SK-N-SH (cell line): Measurements from ENCODE around the gene MCF2L. TPM values are rescaled to one million over a fixed set of nuclear protein-coding genes. Genes with fewer than 3 reads are reported as not detected.

Experiments used
- CTCF ChIA-PET: fragments of 300-600, 350-600 bp; formaldehyde crosslinking; extraction: SDS; loops from one replicate; lab custom pipeline; 2021; lab: Yijun Ruan, JAX
- POLR2A ChIA-PET: fragments of 350-600 bp; sonication (Branson Sonifier 250); formaldehyde crosslinking; extraction: SDS; loops from one replicate; lab custom pipeline; 2020; ENCODE audit warnings: antibody characterized with exemption, inconsistent platforms; lab: Yijun Ruan, JAX
- DNase-seq: peaks from one replicate; pipeline ENCODE4 v3.0.0; 2012
- H2AFZ ChIP-seq: fragments of 200-600 bp; sonication (generic); 2 replicates; pipeline ENCODE4 v1.8.1; 2016; ENCODE audit warnings: antibody characterized with exemption, mild to moderate bottlenecking, low read depth
- H3F3A ChIP-seq: fragments of 200-600 bp; sonication (generic); replicated peaks from 2 replicates; pipeline ENCODE3; 2016; ENCODE audit warnings: antibody characterized with exemption, mild to moderate bottlenecking; ENCODE audit not compliant: insufficient read depth
- H3K27ac ChIP-seq, 2 experiments: fragments of 200-500 bp in 1 of 2; fragments of 200-600 bp in 1 of 2; sonication (Bioruptor generic) in 1 of 2; sonication (generic), shearing (Covaris generic) in 1 of 2; 2 replicates each; pipeline versions ENCODE4 v1.5.1 to v1.6.1; 2014 to 2016; ENCODE audit warnings: low read depth in 2 of 2, inconsistent platforms in 1 of 2, low read length in 1 of 2, mild to moderate bottlenecking in 1 of 2, mixed read lengths in 1 of 2
- H3K27me3 ChIP-seq: fragments of 200-600 bp; sonication (generic), shearing (Covaris generic); 2 replicates; pipeline ENCODE4 v1.6.1; 2016; ENCODE audit warnings: mixed run types; ENCODE audit not compliant: insufficient read depth
- H3K36me3 ChIP-seq, 2 experiments: fragments of 200-500 bp in 1 of 2; fragments of 200-600 bp in 1 of 2; sonication (Bioruptor generic) in 1 of 2; sonication (generic) in 1 of 2; replicated peaks in 1 of 2; 2 replicates each; pipeline versions ENCODE3 to v1.5.1; 2014 to 2016; ENCODE audit warnings: low read length in 1 of 2, mild to moderate bottlenecking in 1 of 2; ENCODE audit not compliant: insufficient read depth in 2 of 2, control insufficient read depth in 1 of 2
- H3K4me1 ChIP-seq, 2 experiments: fragments of 200-500 bp in 1 of 2; fragments of 200-600 bp in 1 of 2; sonication (Bioruptor generic) in 1 of 2; sonication (generic), shearing (Covaris generic) in 1 of 2; 2 replicates each; pipeline versions ENCODE4 v1.5.1 to v1.6.1; 2014 to 2016; ENCODE audit warnings: low read depth in 1 of 2, low read length in 1 of 2, mixed run types in 1 of 2; ENCODE audit not compliant: insufficient read depth in 2 of 2, control insufficient read depth in 1 of 2
- H3K4me2 ChIP-seq: fragments of 200-600 bp; sonication (generic), shearing (Covaris generic); 2 replicates; pipeline ENCODE4 v1.6.1; 2017; ENCODE audit warnings: mixed run types
- H3K4me3 ChIP-seq, 2 experiments: fragments of 200-500 bp in 1 of 2; fragments of 200-600 bp in 1 of 2; sonication (Bioruptor generic) in 1 of 2; sonication (generic), shearing (Covaris generic) in 1 of 2; 2 replicates each; pipeline versions ENCODE4 v1.5.1 to v1.8.1; 2014 to 2016; ENCODE audit warnings: low read depth in 2 of 2, inconsistent platforms in 1 of 2, low read length in 1 of 2, mild to moderate bottlenecking in 1 of 2, mixed read lengths in 1 of 2, moderate library complexity in 1 of 2
- H3K79me2 ChIP-seq: fragments of 200-600 bp; sonication (generic); 2 replicates; pipeline ENCODE4 v1.8.1; 2017; ENCODE audit warnings: mild to moderate bottlenecking; ENCODE audit not compliant: insufficient read depth
- H3K9ac ChIP-seq: fragments of 200-600 bp; sonication (generic); 2 replicates; pipeline ENCODE4 v1.6.1; 2017; ENCODE audit warnings: mixed run types
- H3K9me2 ChIP-seq: fragments of 200-600 bp; sonication (generic); 2 replicates; pipeline ENCODE4 v1.6.1; 2017; ENCODE audit warnings: mixed run types
- H3K9me3 ChIP-seq: fragments of 200-600 bp; sonication (generic); 2 replicates; pipeline ENCODE4 v1.6.1; 2017; ENCODE audit warnings: mixed run types, mild to moderate bottlenecking, moderate library complexity
- H4K20me1 ChIP-seq: fragments of 200-600 bp; sonication (generic); 2 replicates; pipeline ENCODE4 v1.6.1; 2017; ENCODE audit warnings: mild to moderate bottlenecking, mixed run types; ENCODE audit not compliant: insufficient read depth
- CHD2 ChIP-seq: fragments of 150-350 bp; IDR thresholded peaks from 2 replicates; pipeline ENCODE4 v1.6.1; 2018; ENCODE audit warnings: low read length; ENCODE audit not compliant: partially characterized antibody
- ELF1 ChIP-seq: IDR thresholded peaks from 2 replicates; pipeline ENCODE4 v1.4.0; 2012
- EP300 ChIP-seq, 2 experiments: IDR thresholded peaks; 2 replicates each; pipeline versions ENCODE4 v1.4.0 to v1.6.1; 2012; ENCODE audit warnings: borderline replicate concordance in 1 of 2, low read depth in 1 of 2, low read length in 1 of 2
- EZH2phosphoT487 ChIP-seq: fragments of 200-600 bp; sonication (generic); IDR thresholded peaks from 2 replicates; pipeline ENCODE4 v1.6.1; 2017; ENCODE audit warnings: low read depth, mixed run types, mild to moderate bottlenecking, antibody characterized with exemption, moderate library complexity, borderline replicate concordance
- FOXJ3 ChIP-seq: sonication (generic); formaldehyde crosslinking; IDR thresholded peaks from 2 replicates; pipeline ENCODE4 v1.5.1; 2020; ENCODE audit warnings: mild to moderate bottlenecking, missing genetic modification reagents
- IRF3 ChIP-seq: fragments of 150-350 bp; IDR thresholded peaks from 2 replicates; pipeline ENCODE4 v1.6.1; 2016; ENCODE audit warnings: mild to moderate bottlenecking, low read depth, low read length
- NRF1 ChIP-seq: IDR thresholded peaks from 2 replicates; pipeline ENCODE4 v1.6.1; 2012; ENCODE audit warnings: low read depth, mild to moderate bottlenecking, low read length
- POLR2AphosphoS5 ChIP-seq: IDR thresholded peaks from 2 replicates; pipeline ENCODE4 v1.6.1; 2012; ENCODE audit warnings: low read depth, low read length
- RCOR1 ChIP-seq: fragments of 150-350 bp; IDR thresholded peaks from 2 replicates; pipeline ENCODE4 v1.6.1; 2017; ENCODE audit warnings: antibody characterized with exemption, low read length
- REST ChIP-seq: IDR thresholded peaks from 2 replicates; pipeline ENCODE4 v1.6.1; 2012; ENCODE audit warnings: mild to moderate bottlenecking, low read depth, low read length, moderate library complexity
- RFX5 ChIP-seq: IDR thresholded peaks from 2 replicates; pipeline ENCODE4 v1.6.1; 2012; ENCODE audit warnings: mild to moderate bottlenecking, improper control_type of control experiment, low read length
- SMC3 ChIP-seq: IDR thresholded peaks from 2 replicates; pipeline ENCODE4 v1.6.1; 2012; ENCODE audit warnings: low read depth, low read length, improper control_type of control experiment
- TEAD4 ChIP-seq: IDR thresholded peaks from 2 replicates; pipeline ENCODE4 v1.4.0; 2012; ENCODE audit warnings: mild to moderate bottlenecking, borderline replicate concordance; ENCODE audit not compliant: insufficient read depth
- USF1 ChIP-seq: IDR thresholded peaks from 2 replicates; pipeline ENCODE4 v1.4.0; 2012; ENCODE audit warnings: low read depth, borderline replicate concordance
- USF2 ChIP-seq: fragments of 150-350 bp; IDR thresholded peaks from 2 replicates; pipeline ENCODE4 v1.6.1; 2017; ENCODE audit warnings: antibody characterized with exemption, low read length, low read depth, borderline replicate concordance
- ZBTB33 ChIP-seq: IDR thresholded peaks from 2 replicates; pipeline ENCODE4 v1.4.0; 2012; ENCODE audit warnings: low read depth, borderline replicate concordance
- WGBS: methylation state at CpG from one replicate; pipeline ENCODE4 v1.1.6; 2017; ENCODE audit warnings: low lambda C conversion rate; 5-methylcytosine and 5-hydroxymethylcytosine counted together
- polyA plus RNA-seq, 3 experiments: library from polyadenylated mRNA; depleted of rRNA; stranded (reverse); fragments of >200 nt; gene quantifications; 2 replicates each; pipeline ENCODE4 v1.2.3, GENCODE V29; 2012
- TF ChIP-seq, protein P1 (sequence below): fragments of 200-600 bp; sonication (generic); IDR thresholded peaks from 2 replicates; pipeline ENCODE4 v1.6.1; 2017; ENCODE audit warnings: antibody characterized with exemption, mild to moderate bottlenecking, moderate library complexity
- TF ChIP-seq, protein P2 (sequence below): IDR thresholded peaks from 2 replicates; pipeline ENCODE4 v1.4.0; 2012; ENCODE audit warnings: low read depth

MCF2L gene
- polyA plus RNA-seq, 1 of the 3 experiments (the other 2 are of a cell fraction), result 0.56 TPM

- Histone ChIP-seq H3F3A (no peaks in the 10 kb centered on the region), H3K9me2 (no peaks in the 10 kb centered on the region), H3K4me1 (peaks cover 0 to 33% of the 10 kb centered on the region in 2 experiments; a peak in 1 of 4 replicates)
- no peak for DNase-seq
- TF ChIP-seq SMC3 (no peak), CHD2 (no peak), USF2 (no peak), USF1 (no peak), IRF3 (no peak), EZH2phosphoT487 (no peak), NRF1 (no peak), TEAD4 (no peak), ELF1 (no peak), RCOR1 (no peak), RFX5 (no peak), FOXJ3 (CRISPR knock-in tag) (no peak), ZBTB33 (no peak), EP300 (IDR thresholded peaks at IDR 0.05; ENCODE audit: borderline replicate concordance in 1 of 2, low read depth in 1 of 2, low read length in 1 of 2) (no peak), REST (no peak), POLR2AphosphoS5 (no peak)
- TF ChIP-seq, protein P1, sequence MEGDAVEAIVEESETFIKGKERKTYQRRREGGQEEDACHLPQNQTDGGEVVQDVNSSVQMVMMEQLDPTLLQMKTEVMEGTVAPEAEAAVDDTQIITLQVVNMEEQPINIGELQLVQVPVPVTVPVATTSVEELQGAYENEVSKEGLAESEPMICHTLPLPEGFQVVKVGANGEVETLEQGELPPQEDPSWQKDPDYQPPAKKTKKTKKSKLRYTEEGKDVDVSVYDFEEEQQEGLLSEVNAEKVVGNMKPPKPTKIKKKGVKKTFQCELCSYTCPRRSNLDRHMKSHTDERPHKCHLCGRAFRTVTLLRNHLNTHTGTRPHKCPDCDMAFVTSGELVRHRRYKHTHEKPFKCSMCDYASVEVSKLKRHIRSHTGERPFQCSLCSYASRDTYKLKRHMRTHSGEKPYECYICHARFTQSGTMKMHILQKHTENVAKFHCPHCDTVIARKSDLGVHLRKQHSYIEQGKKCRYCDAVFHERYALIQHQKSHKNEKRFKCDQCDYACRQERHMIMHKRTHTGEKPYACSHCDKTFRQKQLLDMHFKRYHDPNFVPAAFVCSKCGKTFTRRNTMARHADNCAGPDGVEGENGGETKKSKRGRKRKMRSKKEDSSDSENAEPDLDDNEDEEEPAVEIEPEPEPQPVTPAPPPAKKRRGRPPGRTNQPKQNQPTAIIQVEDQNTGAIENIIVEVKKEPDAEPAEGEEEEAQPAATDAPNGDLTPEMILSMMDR, result no peak
- TF ChIP-seq, protein P2, sequence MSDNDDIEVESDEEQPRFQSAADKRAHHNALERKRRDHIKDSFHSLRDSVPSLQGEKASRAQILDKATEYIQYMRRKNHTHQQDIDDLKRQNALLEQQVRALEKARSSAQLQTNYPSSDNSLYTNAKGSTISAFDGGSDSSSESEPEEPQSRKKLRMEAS, result no peak
- TF ChIP-seq, all 33 proteins: peak for 0
- Histone ChIP-seq H3K27me3 (no peaks in the 10 kb centered on the region; the same call in 1 of the 2 replicates), H3K9me3 (no peaks in the 10 kb centered on the region), H3K79me2 (no peaks in the 10 kb centered on the region), H3K9ac (no peak overlapping the region), H3K36me3 (no peaks in the 10 kb centered on the region), H4K20me1 (no peaks in the 10 kb centered on the region), H3K4me2 (no peak overlapping the region), H3K4me3 (no peak overlapping the region), H3K27ac (no peak overlapping the region), H2AFZ (no peak overlapping the region)
- 66% methylated on average over 26 of the region's 34 CpGs for WGBS
- CTCF ChIA-PET, result interaction anchor here (1.0 kb wide), 1 partner anchor 52 kb away, joined by 3 read pairs; no protein-coding TSS in a partner anchor
- POLR2A ChIA-PET, result no interaction called here
These were observed 25.9 kb downstream of the MCF2L start for GRCh38 chr13:112994781-112995355.
